NCI-H526 (cell line): ENCODE measurements around the gene UBE2F.
"Not testable (repeated sequence)": the region's sequence is repeated elsewhere in the genome, so short reads cannot be mapped to it uniquely, and the experiment has no call there.

Experiments used
- DNase-seq, 2 experiments: peaks; one replicate each; lab custom pipeline; 2025; lab: John Stamatoyannopoulos, UW

UBE2F gene

GRCh38 chr2:237944302-237944701 is 22.5 kb upstream of the UBE2F start:
- DNase-seq = no peak

DNA sequence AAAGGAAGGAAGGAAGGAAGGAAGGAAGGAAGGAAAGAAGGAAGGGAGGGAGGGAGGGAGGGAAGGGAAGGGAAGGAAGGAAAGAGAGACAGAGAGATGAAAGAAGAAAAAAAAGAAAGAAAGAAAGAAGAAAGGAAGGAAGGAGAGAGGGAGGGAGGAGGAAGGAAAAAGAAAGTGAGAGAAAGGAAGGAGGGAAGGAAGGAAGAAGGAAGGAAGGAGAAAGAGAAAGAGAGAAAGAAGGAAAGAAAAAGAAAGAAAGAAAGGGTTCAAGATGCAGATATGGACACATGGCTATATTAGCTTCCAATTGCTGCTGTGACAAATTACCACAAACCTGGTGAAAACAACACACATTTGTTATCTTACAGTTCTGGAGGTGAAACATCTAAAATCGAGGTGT is 20.4 kb upstream of the UBE2F start:
- DNase-seq = no peak

- DNase-seq = not testable (repeated sequence)
These were observed 15.5 kb upstream of the UBE2F start for GRCh38 chr2:237951354-237951753.

GRCh38 chr2:237951878-237952277 is 14.9 kb upstream of the UBE2F start:
- DNase-seq = peak; percentile 12 to 30

- DNase-seq = no peak
These were observed 14.0 kb upstream of the UBE2F start for GRCh38 chr2:237952851-237953250.

- DNase-seq = peak in 1 of 2 experiments; percentile 28
These were observed 11.0 kb upstream of the UBE2F start for GRCh38 chr2:237955640-237956401.

DNA sequence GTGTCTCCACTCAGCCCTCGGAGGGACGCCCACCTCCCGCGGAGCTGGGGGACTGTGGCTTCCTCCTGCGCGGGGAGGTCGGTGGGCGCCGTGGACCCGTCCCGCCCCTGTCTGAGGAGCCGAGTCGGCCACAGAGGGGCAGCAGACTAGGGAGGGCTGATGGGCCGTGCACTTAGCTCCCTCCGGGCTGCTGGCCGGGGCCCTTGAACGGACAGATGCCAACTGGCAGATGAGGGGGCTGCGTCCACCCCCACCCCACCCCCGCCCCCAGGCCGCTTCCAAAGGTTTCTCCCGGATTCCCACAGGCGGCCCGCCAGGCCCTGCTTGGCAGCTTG is 10.4 kb upstream of the UBE2F start:
- DNase-seq = no peak

GRCh38 chr2:237961637-237962036 is 5.2 kb upstream of the UBE2F start:
- no peak for DNase-seq

DNA sequence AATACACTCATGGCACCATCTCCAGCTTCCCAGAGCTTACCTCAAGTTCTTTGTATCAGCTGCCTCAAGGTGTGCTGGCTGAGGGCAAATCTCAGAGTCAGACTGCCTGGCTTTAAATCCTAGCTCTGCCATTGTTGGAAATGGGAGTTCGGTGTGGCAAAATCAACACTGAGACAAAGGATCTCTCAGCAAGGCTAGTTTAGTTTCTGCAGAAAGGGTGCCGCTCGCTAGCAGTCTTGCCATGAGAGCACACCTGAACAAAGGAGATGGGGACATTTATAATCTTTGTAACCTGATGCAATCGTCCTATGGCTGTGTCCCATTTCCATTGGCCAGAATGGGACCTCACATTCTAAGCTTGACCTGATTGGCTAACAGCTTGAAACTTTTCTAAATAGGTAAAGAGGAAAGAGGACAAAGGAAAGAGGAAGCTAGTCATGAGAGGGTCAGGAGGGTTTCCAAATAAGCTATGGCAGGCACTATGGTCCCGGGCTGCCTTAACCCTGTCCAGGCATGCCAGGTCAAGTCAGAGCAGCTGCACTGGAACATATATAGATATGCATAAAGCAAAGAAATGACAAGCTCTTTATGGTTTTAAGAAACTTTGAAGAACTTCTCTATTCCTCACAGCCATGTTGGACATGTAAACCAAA is 4.3 kb upstream of the UBE2F start:
- DNase-seq = no peak

- not testable (repeated sequence) for DNase-seq
These were observed 3.3 kb upstream of the UBE2F start for GRCh38 chr2:237963490-237963991.

DNA sequence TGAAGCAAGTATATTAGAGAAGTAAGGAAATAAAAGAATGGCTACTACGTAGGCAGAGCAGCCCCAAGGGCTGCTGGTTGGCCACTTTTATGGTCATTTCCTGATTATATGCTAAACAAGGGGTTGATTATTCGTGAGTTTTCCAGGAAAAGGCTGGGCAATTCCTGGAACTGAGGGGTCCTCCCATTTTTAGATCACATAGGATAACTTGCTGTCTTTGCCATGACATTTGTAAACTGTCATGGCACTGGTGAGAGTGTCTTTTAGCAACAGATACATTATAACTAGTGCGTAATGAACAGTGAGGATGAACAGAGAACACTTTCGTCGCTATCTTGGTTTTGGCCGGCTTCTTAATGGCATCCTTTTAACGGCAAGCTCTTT is 2.6 kb upstream of the UBE2F start:
- DNase-seq = no peak

GRCh38 chr2:237964578-237965404 is 2.0 kb upstream of the UBE2F start:
- DNase-seq = no peak

DNA sequence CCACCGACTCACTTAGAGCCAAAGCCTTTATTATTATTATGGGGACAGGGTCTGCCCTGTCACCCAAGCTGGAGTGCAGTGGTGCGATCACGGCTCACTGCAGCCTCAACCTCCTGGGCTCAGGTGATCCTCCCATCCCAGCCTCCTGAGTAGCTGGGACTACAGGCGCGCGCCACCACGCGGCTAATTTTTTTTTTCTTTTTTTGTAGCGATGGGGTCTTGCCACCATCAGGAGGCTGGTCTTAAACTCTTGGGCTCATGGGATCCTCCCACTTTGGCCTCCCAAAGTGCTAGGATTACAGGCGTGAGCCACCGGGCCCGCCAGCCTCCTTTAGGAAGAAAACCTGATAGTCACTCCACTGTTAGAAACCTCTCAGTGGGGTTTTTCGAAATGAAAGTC is 970 bp upstream of the UBE2F start:
- DNase-seq = not testable (repeated sequence)

DNA sequence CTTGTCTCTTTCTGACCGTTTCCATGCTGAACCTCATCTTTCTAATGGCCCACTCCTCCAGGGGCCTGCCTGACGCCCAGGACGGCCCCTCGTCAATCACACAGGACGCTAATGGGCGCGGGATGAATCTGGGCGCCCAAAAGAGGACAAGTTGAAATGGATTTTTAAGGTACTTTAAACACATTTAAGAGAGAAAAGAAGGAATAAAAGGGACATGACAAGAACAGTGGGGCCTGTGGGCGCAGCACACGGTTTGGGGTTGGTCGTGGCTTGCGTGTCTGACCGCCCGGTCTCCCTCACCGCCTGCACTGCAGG is 607 bp upstream of the UBE2F start:
- DNase-seq = no peak

DNA sequence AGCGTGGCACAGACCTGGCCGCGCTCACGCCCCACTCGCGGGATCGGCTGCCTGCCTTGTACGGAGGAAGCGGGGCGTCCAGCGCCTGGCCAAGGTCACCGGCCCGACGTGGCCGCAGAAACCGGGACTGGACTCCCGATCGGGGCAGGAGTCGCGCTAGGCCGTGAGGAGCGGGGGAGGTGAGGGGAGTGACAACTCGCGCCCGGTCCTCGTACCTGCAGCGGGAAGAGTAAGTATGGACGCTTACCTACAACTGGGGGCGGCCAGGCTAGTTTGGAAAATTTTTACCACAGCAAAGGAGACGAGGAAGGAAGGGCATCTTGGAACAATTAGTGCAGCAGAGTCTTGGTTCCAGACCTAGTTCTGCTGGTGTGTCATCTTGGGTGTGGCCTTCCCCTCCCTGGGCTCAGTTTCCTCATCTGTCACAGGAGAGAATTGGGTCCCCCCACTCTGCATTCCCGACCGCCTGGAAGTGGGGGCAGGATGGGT is 693 bp downstream of the UBE2F start:
- peak in 1 of 2 experiments; percentile 41 for DNase-seq

- peak; percentile 25 to 37 for DNase-seq
These were observed 1.4 kb downstream of the UBE2F start for GRCh38 chr2:237968048-237968862.

GRCh38 chr2:237971661-237972060 is 4.8 kb downstream of the UBE2F start:
- DNase-seq = no peak

DNA sequence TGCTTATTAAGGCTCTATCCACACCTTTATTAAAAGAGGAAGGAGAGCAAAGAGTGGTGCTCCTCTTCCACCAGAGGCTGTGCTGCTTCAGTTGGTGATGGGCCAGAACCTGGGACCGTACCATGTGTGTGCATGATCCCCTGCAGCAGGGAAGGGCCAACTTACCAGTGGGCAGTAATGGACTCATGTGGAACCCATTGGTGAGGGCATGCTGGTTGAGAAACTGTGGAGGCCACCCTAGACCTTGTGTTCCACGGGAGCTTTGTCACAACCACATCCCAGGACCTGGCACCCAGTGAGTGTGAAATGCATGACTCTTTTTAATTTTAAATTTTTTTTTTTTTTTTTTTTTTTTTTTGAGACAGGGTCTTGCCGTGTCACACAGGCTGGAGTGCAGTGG is 5.4 kb downstream of the UBE2F start:
- DNase-seq = no peak

- DNase-seq = no peak
These were observed 6.1 kb downstream of the UBE2F start for GRCh38 chr2:237972936-237973335.

- no peak for DNase-seq
These were observed 10.6 kb downstream of the UBE2F start for GRCh38 chr2:237977380-237977779.

GRCh38 chr2:237978058-237978712 is 11.4 kb downstream of the UBE2F start:
- DNase-seq = no peak
